Glomerular endothelial cell (primary cell): ENCODE measurements around the gene ZNF791. TPM values are rescaled to one million over a fixed set of nuclear protein-coding genes. Genes with fewer than 3 reads are reported as not detected.

Source experiments
- total RNA-seq: library from RNA; depleted of rRNA; stranded (reverse); fragments of >200 nt; gene quantifications from 2 replicates; pipeline ENCODE4 v1.2.3, GENCODE V29; 2015

Gene ZNF791
- total RNA-seq, 1 donor from 2014 or later, result 13.0 TPM

Other genes starting within 250 kb of the ZNF791 start
- gene ZNF442, start 245.2 kb upstream of the ZNF791 start, total RNA-seq, result 0.48 and 1.1 TPM in 2 replicates
- 3.8 and 3.9 TPM in 2 replicates for gene ZNF799, start 209.6 kb upstream of the ZNF791 start, total RNA-seq
- 1.2 and 2.3 TPM in 2 replicates for gene ZNF443, start 169.9 kb upstream of the ZNF791 start, total RNA-seq
- gene ZNF709, start 126.1 kb upstream of the ZNF791 start, total RNA-seq, result 0.58 and 1.7 TPM in 2 replicates
- gene ZNF564, start 59.4 kb upstream of the ZNF791 start, total RNA-seq, result 3.4 and 6.2 TPM in 2 replicates
- gene ZNF490, start 107 bp upstream of the ZNF791 start, total RNA-seq, result 8.1 and 8.6 TPM in 2 replicates
- 108 and 113 TPM in 2 replicates for gene MAN2B1, start 55.8 kb downstream of the ZNF791 start, total RNA-seq
- 10.2 and 13.8 TPM in 2 replicates for gene WDR83, start 55.9 kb downstream of the ZNF791 start, total RNA-seq
- 86.9 and 87.5 TPM in 2 replicates for gene DHPS, start 71.0 kb downstream of the ZNF791 start, total RNA-seq
- gene GNG14, start 77.1 kb downstream of the ZNF791 start, total RNA-seq, result 2.1 TPM in 1 of 2 replicates, not detected in the other
- 8.0 and 12.1 TPM in 2 replicates for gene FBXW9, start 85.7 kb downstream of the ZNF791 start, total RNA-seq
- gene TNPO2, start 113.0 kb downstream of the ZNF791 start, total RNA-seq, result 56.9 and 60.2 TPM in 2 replicates
- gene TRIR, start 123.8 kb downstream of the ZNF791 start, total RNA-seq, result 380 and 408 TPM in 2 replicates
- 65.0 and 88.7 TPM in 2 replicates for gene GET3, start 126.6 kb downstream of the ZNF791 start, total RNA-seq
- not detected in 2 replicates for gene BEST2, start 140.9 kb downstream of the ZNF791 start, total RNA-seq
- gene HOOK2, start 164.6 kb downstream of the ZNF791 start, total RNA-seq, result 24.9 and 33.1 TPM in 2 replicates
- gene JUNB, start 180.6 kb downstream of the ZNF791 start, total RNA-seq, result 110 and 298 TPM in 2 replicates
- gene PRDX2, start 190.9 kb downstream of the ZNF791 start, total RNA-seq, result 325 and 362 TPM in 2 replicates
- gene THSD8, start 191.1 kb downstream of the ZNF791 start, total RNA-seq, result not detected in 2 replicates
- 16.4 and 17.2 TPM in 2 replicates for gene RNASEH2A, start 195.7 kb downstream of the ZNF791 start, total RNA-seq
- gene RTBDN, start 223.7 kb downstream of the ZNF791 start, total RNA-seq, result not detected in 2 replicates
- gene MAST1, start 227.6 kb downstream of the ZNF791 start, total RNA-seq, result 0.64 and 3.2 TPM in 2 replicates